Measurements from ENCODE around the gene INTS6.

DNA sequence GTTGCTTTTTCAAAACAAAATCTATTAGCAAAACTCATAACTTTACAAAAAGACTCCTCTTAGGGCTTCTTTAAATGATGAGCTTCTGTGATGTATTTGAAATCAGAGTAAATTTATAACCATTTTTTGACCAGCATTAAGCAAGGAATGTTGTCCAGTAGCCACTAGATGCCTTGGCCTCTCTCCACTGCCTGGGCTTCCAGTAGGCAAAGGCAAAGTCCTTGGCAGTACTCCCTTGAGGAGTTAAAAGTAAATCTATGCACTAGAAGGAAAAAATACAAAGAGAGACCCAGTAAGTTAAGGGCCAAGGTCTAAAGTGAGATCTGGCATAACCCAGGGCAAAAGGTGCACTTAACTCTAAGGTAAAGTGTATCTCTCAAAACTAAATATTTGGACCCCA is 103.8 kb downstream of the INTS6 start:
- TF ChIP-seq, protein P1, sequence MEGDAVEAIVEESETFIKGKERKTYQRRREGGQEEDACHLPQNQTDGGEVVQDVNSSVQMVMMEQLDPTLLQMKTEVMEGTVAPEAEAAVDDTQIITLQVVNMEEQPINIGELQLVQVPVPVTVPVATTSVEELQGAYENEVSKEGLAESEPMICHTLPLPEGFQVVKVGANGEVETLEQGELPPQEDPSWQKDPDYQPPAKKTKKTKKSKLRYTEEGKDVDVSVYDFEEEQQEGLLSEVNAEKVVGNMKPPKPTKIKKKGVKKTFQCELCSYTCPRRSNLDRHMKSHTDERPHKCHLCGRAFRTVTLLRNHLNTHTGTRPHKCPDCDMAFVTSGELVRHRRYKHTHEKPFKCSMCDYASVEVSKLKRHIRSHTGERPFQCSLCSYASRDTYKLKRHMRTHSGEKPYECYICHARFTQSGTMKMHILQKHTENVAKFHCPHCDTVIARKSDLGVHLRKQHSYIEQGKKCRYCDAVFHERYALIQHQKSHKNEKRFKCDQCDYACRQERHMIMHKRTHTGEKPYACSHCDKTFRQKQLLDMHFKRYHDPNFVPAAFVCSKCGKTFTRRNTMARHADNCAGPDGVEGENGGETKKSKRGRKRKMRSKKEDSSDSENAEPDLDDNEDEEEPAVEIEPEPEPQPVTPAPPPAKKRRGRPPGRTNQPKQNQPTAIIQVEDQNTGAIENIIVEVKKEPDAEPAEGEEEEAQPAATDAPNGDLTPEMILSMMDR (IDR thresholded peaks at IDR 0.05; ENCODE audit: low read depth, low read length, poor library complexity, severe bottlenecking): no peak
- no peak for TF ChIP-seq EZH2phosphoT487 (IDR thresholded peaks at IDR 0.05; ENCODE audit: borderline replicate concordance, low read length)
